IPS-18a (cell line): ENCODE measurements around the gene SHC3.

Experiments
- H3K27ac ChIP-seq: one replicate; pipeline ENCODE4 v1.5.1; 2013; ENCODE audit warnings: low read length
- H3K27me3 ChIP-seq: one replicate; pipeline ENCODE4 v1.6.1; 2013; ENCODE audit warnings: mild to moderate bottlenecking, low read length; ENCODE audit not compliant: control insufficient read depth, insufficient read depth
- H3K36me3 ChIP-seq: one replicate; pipeline ENCODE4 v1.6.1; 2013; ENCODE audit warnings: low read depth, low read length; ENCODE audit not compliant: control insufficient read depth
- H3K4me1 ChIP-seq: one replicate; pipeline ENCODE4 v1.6.1; 2013; ENCODE audit warnings: low read depth, low read length; ENCODE audit not compliant: control insufficient read depth
- H3K4me3 ChIP-seq: one replicate; pipeline ENCODE4 v1.5.1; 2013; ENCODE audit warnings: low read length
- H3K9ac ChIP-seq: one replicate; pipeline ENCODE4 v1.6.1; 2013; ENCODE audit warnings: mild to moderate bottlenecking, low read length, moderate library complexity
- H3K9me3 ChIP-seq: one replicate; pipeline ENCODE4 v1.6.1; 2013; ENCODE audit warnings: low read depth, low read length; ENCODE audit not compliant: control insufficient read depth

Gene SHC3

GRCh38 chr9:89168901-89169813, 9.5 kb downstream of the SHC3 start:
- Histone ChIP-seq H3K4me1 (no peaks in the 10 kb centered on the region), H3K9me3 (no peaks in the 10 kb centered on the region), H3K27me3 (no peaks in the 10 kb centered on the region), H3K36me3 (no peaks in the 10 kb centered on the region), H3K9ac (no peak overlapping the region), H3K4me3 (no peak overlapping the region), H3K27ac (no peak overlapping the region)

- Histone ChIP-seq H3K27me3 (no peaks in the 10 kb centered on the region), H3K9ac (no peak overlapping the region), H3K4me1 (no peaks in the 10 kb centered on the region), H3K9me3 (no peaks in the 10 kb centered on the region), H3K27ac (no peak overlapping the region), H3K36me3 (no peaks in the 10 kb centered on the region), H3K4me3 (no peak overlapping the region)
Measured at GRCh38 chr9:89167788-89168187, 10.8 kb downstream of the SHC3 start.

- Histone ChIP-seq H3K9me3 (no peaks in the 10 kb centered on the region), H3K4me1 (no peaks in the 10 kb centered on the region), H3K9ac (no peak overlapping the region), H3K27ac (no peak overlapping the region), H3K27me3 (no peaks in the 10 kb centered on the region), H3K4me3 (no peak overlapping the region), H3K36me3 (no peaks in the 10 kb centered on the region)
Measured at GRCh38 chr9:89166852-89167251, 11.8 kb downstream of the SHC3 start.

- Histone ChIP-seq H3K27ac (no peak overlapping the region), H3K4me1 (no peaks in the 10 kb centered on the region), H3K4me3 (no peak overlapping the region), H3K27me3 (no peaks in the 10 kb centered on the region), H3K36me3 (no peaks in the 10 kb centered on the region), H3K9me3 (no peaks in the 10 kb centered on the region), H3K9ac (no peak overlapping the region)
Measured at GRCh38 chr9:89165880-89166279, 12.7 kb downstream of the SHC3 start.

- H3K4me3 ChIP-seq = no peak overlapping the region
- no peaks in the 10 kb centered on the region for H3K4me1 ChIP-seq
- no peaks in the 10 kb centered on the region for H3K9me3 ChIP-seq
- no peaks in the 10 kb centered on the region for H3K36me3 ChIP-seq
- H3K9ac ChIP-seq = no peak overlapping the region
- no peak overlapping the region for H3K27ac ChIP-seq
- no peaks in the 10 kb centered on the region for H3K27me3 ChIP-seq
Measured at GRCh38 chr9:89165341-89165740, 13.3 kb downstream of the SHC3 start.

- no peak overlapping the region for H3K4me3 ChIP-seq
- no peak overlapping the region for H3K27ac ChIP-seq
- H3K9me3 ChIP-seq = no peaks in the 10 kb centered on the region
- H3K36me3 ChIP-seq = no peaks in the 10 kb centered on the region
- no peak overlapping the region for H3K9ac ChIP-seq
- H3K27me3 ChIP-seq = no peaks in the 10 kb centered on the region
- H3K4me1 ChIP-seq = no peaks in the 10 kb centered on the region
Measured at GRCh38 chr9:89161221-89161620, 17.4 kb downstream of the SHC3 start.

- no peak overlapping the region for H3K4me3 ChIP-seq
- no peaks in the 10 kb centered on the region for H3K27me3 ChIP-seq
- no peaks in the 10 kb centered on the region for H3K9me3 ChIP-seq
- no peak overlapping the region for H3K27ac ChIP-seq
- H3K36me3 ChIP-seq = no peaks in the 10 kb centered on the region
- H3K4me1 ChIP-seq = no peaks in the 10 kb centered on the region
- H3K9ac ChIP-seq = no peak overlapping the region
Measured at GRCh38 chr9:89160806-89161205, 17.8 kb downstream of the SHC3 start.

- no peaks in the 10 kb centered on the region for H3K9me3 ChIP-seq
- H3K9ac ChIP-seq = no peak overlapping the region
- no peaks in the 10 kb centered on the region for H3K27me3 ChIP-seq
- H3K4me3 ChIP-seq = no peak overlapping the region
- H3K27ac ChIP-seq = no peak overlapping the region
- no peaks in the 10 kb centered on the region for H3K4me1 ChIP-seq
- no peaks in the 10 kb centered on the region for H3K36me3 ChIP-seq
Measured at GRCh38 chr9:89154651-89155336, 23.8 kb downstream of the SHC3 start.

GRCh38 chr9:89154218-89154617, 24.4 kb downstream of the SHC3 start:
- no peak overlapping the region for H3K9ac ChIP-seq
- no peak overlapping the region for H3K4me3 ChIP-seq
- no peaks in the 10 kb centered on the region for H3K4me1 ChIP-seq
- H3K27me3 ChIP-seq = no peaks in the 10 kb centered on the region
- no peak overlapping the region for H3K27ac ChIP-seq
- no peaks in the 10 kb centered on the region for H3K36me3 ChIP-seq
- no peaks in the 10 kb centered on the region for H3K9me3 ChIP-seq

- Histone ChIP-seq H3K27ac (no peak overlapping the region), H3K9ac (no peak overlapping the region), H3K4me3 (no peak overlapping the region), H3K36me3 (no peaks in the 10 kb centered on the region), H3K27me3 (no peaks in the 10 kb centered on the region), H3K9me3 (no peaks in the 10 kb centered on the region), H3K4me1 (no peaks in the 10 kb centered on the region)
Measured at GRCh38 chr9:89153232-89154017, 25.2 kb downstream of the SHC3 start.

GRCh38 chr9:89149726-89150125, 28.9 kb downstream of the SHC3 start:
- no peak overlapping the region for H3K4me3 ChIP-seq
- H3K36me3 ChIP-seq = no peaks in the 10 kb centered on the region
- no peaks in the 10 kb centered on the region for H3K27me3 ChIP-seq
- no peaks in the 10 kb centered on the region for H3K9me3 ChIP-seq
- no peak overlapping the region for H3K27ac ChIP-seq
- no peak overlapping the region for H3K9ac ChIP-seq
- no peaks in the 10 kb centered on the region for H3K4me1 ChIP-seq
